Measurements from ENCODE around the gene ZNF700. TPM values are rescaled to one million over a fixed set of nuclear protein-coding genes. Genes with fewer than 3 reads are reported as not detected.
"Not testable (repeated sequence)": the region's sequence is repeated elsewhere in the genome, so short reads cannot be mapped to it uniquely, and the experiment has no call there.

The ZNF700 gene
- total RNA-seq, 6 experiments from 2014 or later = 5.1 to 7.6 (median 5.5) TPM

- TF ChIP-seq CTCF (IDR thresholded peaks at IDR 0.05) (no peak), POLR2A (IDR thresholded peaks at IDR 0.05) (no peak)
- Histone ChIP-seq H3K9me3 (peaks cover 0 to 8% (median 0%) of the 10 kb centered on the region in 4 donors), H3K4me1 (no peaks in the 10 kb centered on the region), H3K4me3 (no peak overlapping the region), H3K36me3 (peaks cover 0 to 9% (median 0%) of the 10 kb centered on the region in 4 donors), H3K27ac (no peak overlapping the region), H3K27me3 (no peaks in the 10 kb centered on the region)
- intact Hi-C loops (cut with DNase I) = no loop called here
- WGBS (ENCODE audit: insufficient coverage, low coverage, low lambda C conversion rate, missing lambda C conversion rate) = 100% methylated on average over 5 of the region's 6 CpGs
- ATAC-seq (no peak), DNase-seq (no peak)
Measured at GRCh38 chr19:11894851-11895250, 30.1 kb upstream of the ZNF700 start.

- Histone ChIP-seq H3K4me3 (no peak overlapping the region), H3K36me3 (peaks cover 6 to 31% (median 10%) of the 10 kb centered on the region in 4 donors), H3K4me1 (no peaks in the 10 kb centered on the region), H3K27me3 (no peaks in the 10 kb centered on the region), H3K27ac (no peak overlapping the region), H3K9me3 (peaks cover 7 to 57% (median 39%) of the 10 kb centered on the region in 4 donors)
- DNase-seq (no peak), ATAC-seq (no peak)
- WGBS (ENCODE audit: insufficient coverage, low coverage, low lambda C conversion rate, missing lambda C conversion rate) = 100% methylated on average over 3 of the region's 3 CpGs
- intact Hi-C loops (cut with DNase I) = no loop called here
- TF ChIP-seq CTCF (IDR thresholded peaks at IDR 0.05) = no peak
- no peak for TF ChIP-seq POLR2A (IDR thresholded peaks at IDR 0.05)
Measured at GRCh38 chr19:11902228-11902627, 22.7 kb upstream of the ZNF700 start.

- Histone ChIP-seq H3K4me3 (no peak overlapping the region), H3K27me3 (no peaks in the 10 kb centered on the region), H3K9me3 (peaks cover 7 to 62% (median 35%) of the 10 kb centered on the region in 4 donors), H3K27ac (no peak overlapping the region), H3K4me1 (no peaks in the 10 kb centered on the region), H3K36me3 (peaks cover 6 to 29% (median 10%) of the 10 kb centered on the region in 4 donors)
- 88% methylated on average over 3 of the region's 3 CpGs for WGBS (ENCODE audit: insufficient coverage, low coverage, low lambda C conversion rate, missing lambda C conversion rate)
- DNase-seq (no peak), ATAC-seq (no peak)
- no peak for TF ChIP-seq POLR2A (IDR thresholded peaks at IDR 0.05)
- no peak for TF ChIP-seq CTCF (IDR thresholded peaks at IDR 0.05)
- intact Hi-C loops (cut with DNase I) = no loop called here
Measured at GRCh38 chr19:11905928-11906327, 19.0 kb upstream of the ZNF700 start.

GRCh38 chr19:11911937-11912336 lies 13.0 kb upstream of the ZNF700 start:
- H3K36me3 ChIP-seq; DNase-seq; intact Hi-C loops (cut with DNase I); H3K27ac ChIP-seq; H3K4me3 ChIP-seq; H3K27me3 ChIP-seq; H3K4me1 ChIP-seq; ATAC-seq: not testable (repeated sequence)
- WGBS (ENCODE audit: insufficient coverage, low coverage, low lambda C conversion rate, missing lambda C conversion rate) = 92% methylated on average over 1 of the region's 1 CpG
- H3K9me3 ChIP-seq = peaks cover 2 to 43% (median 23%) of the 10 kb centered on the region in 4 donors

GRCh38 chr19:11914417-11915051 lies 10.4 kb upstream of the ZNF700 start:
- H3K27me3 ChIP-seq; H3K27ac ChIP-seq; H3K4me1 ChIP-seq; H3K4me3 ChIP-seq; H3K36me3 ChIP-seq; intact Hi-C loops (cut with DNase I); DNase-seq; ATAC-seq: not testable (repeated sequence)
- H3K9me3 ChIP-seq = peaks cover 2 to 32% (median 21%) of the 10 kb centered on the region in 4 donors
- WGBS (ENCODE audit: insufficient coverage, low coverage, low lambda C conversion rate, missing lambda C conversion rate) = 84% methylated on average over 2 of the region's 4 CpGs
